Measurements from ENCODE around the gene MRTO4.

The MRTO4 gene

GRCh38 chr1:19307794-19308508 lies 56.3 kb downstream of the MRTO4 start:
- Histone ChIP-seq H3K9ac (ENCODE audit: low read depth, low read length) (no peak overlapping the region), H3K4me3 (ENCODE audit: low read depth in 1 of 2, low read length in 2 of 2) (no peak overlapping the region), H3K4me1 (ENCODE audit: insufficient read depth, low read length) (peaks cover 22% of the 10 kb centered on the region), H3K27me3 (ENCODE audit: insufficient read depth, low read length, poor library complexity) (no peaks in the 10 kb centered on the region), H4K20me1 (ENCODE audit: insufficient read depth, low read length) (peaks cover 4% of the 10 kb centered on the region; the same call in 1 of the 2 replicates), H2AFZ (ENCODE audit: low read depth, low read length) (no peak overlapping the region), H3K4me2 (ENCODE audit: insufficient read depth, low read length) (no peak overlapping the region), H3K27ac (ENCODE audit: low read length) (no peak overlapping the region), H3K79me2 (ENCODE audit: insufficient read depth, low read length) (peaks cover 16% of the 10 kb centered on the region), H3K9me3 (ENCODE audit: insufficient read depth, low read length, severe bottlenecking) (no peaks in the 10 kb centered on the region), H3K36me3 (ENCODE audit: insufficient read depth, low read length) (peaks cover 61% of the 10 kb centered on the region)
- no peak for DNase-seq
- TF ChIP-seq EZH2 (IDR thresholded peaks at IDR 0.05; ENCODE audit: borderline replicate concordance, low read depth, low read length, severe bottlenecking): no peak
- TF ChIP-seq CTCF (IDR thresholded peaks at IDR 0.05; ENCODE audit: borderline replicate concordance, extremely low read depth, low read length, poor library complexity, severe bottlenecking): no peak
- no peak for ATAC-seq (ENCODE audit: insufficient read depth, low read depth)

- TF ChIP-seq EZH2 (IDR thresholded peaks at IDR 0.05; ENCODE audit: borderline replicate concordance, low read depth, low read length, severe bottlenecking): no peak
- no peak for TF ChIP-seq CTCF (IDR thresholded peaks at IDR 0.05; ENCODE audit: borderline replicate concordance, extremely low read depth, low read length, poor library complexity, severe bottlenecking)
- Histone ChIP-seq H3K4me2 (ENCODE audit: insufficient read depth, low read length) (no peak overlapping the region), H4K20me1 (ENCODE audit: insufficient read depth, low read length) (peaks cover 4% of the 10 kb centered on the region; the same call in 1 of the 2 replicates), H2AFZ (ENCODE audit: low read depth, low read length) (no peak overlapping the region), H3K79me2 (ENCODE audit: insufficient read depth, low read length) (peaks cover 16% of the 10 kb centered on the region), H3K4me3 (ENCODE audit: low read depth in 1 of 2, low read length in 2 of 2) (no peak overlapping the region), H3K4me1 (ENCODE audit: insufficient read depth, low read length) (peaks cover 26% of the 10 kb centered on the region), H3K9me3 (ENCODE audit: insufficient read depth, low read length, severe bottlenecking) (no peaks in the 10 kb centered on the region), H3K9ac (ENCODE audit: low read depth, low read length) (no peak overlapping the region), H3K36me3 (ENCODE audit: insufficient read depth, low read length) (peaks cover 56% of the 10 kb centered on the region), H3K27ac (ENCODE audit: low read length) (no peak overlapping the region), H3K27me3 (ENCODE audit: insufficient read depth, low read length, poor library complexity) (no peaks in the 10 kb centered on the region)
- ATAC-seq (ENCODE audit: insufficient read depth, low read depth): no peak
- DNase-seq: no peak
Observed at GRCh38 chr1:19308509-19308907, 56.9 kb downstream of the MRTO4 start.

GRCh38 chr1:19309123-19309813 lies 57.7 kb downstream of the MRTO4 start:
- peaks cover 26% of the 10 kb centered on the region for H3K4me1 ChIP-seq (ENCODE audit: insufficient read depth, low read length)
- ATAC-seq (ENCODE audit: insufficient read depth, low read depth): no peak

More at GRCh38 chr1:19309123-19309813, 57.7 kb downstream of the MRTO4 start:
- Histone ChIP-seq H3K79me2 (ENCODE audit: insufficient read depth, low read length) (peaks cover 16% of the 10 kb centered on the region), H4K20me1 (ENCODE audit: insufficient read depth, low read length) (peaks cover 4% of the 10 kb centered on the region; the same call in 1 of the 2 replicates), H3K9me3 (ENCODE audit: insufficient read depth, low read length, severe bottlenecking) (no peaks in the 10 kb centered on the region), H2AFZ (ENCODE audit: low read depth, low read length) (no peak overlapping the region), H3K4me3 (ENCODE audit: low read depth in 1 of 2, low read length in 2 of 2) (no peak overlapping the region), H3K36me3 (ENCODE audit: insufficient read depth, low read length) (peaks cover 49% of the 10 kb centered on the region), H3K4me2 (ENCODE audit: insufficient read depth, low read length) (no peak overlapping the region), H3K9ac (ENCODE audit: low read depth, low read length) (no peak overlapping the region), H3K27ac (ENCODE audit: low read length) (no peak overlapping the region), H3K27me3 (ENCODE audit: insufficient read depth, low read length, poor library complexity) (no peaks in the 10 kb centered on the region)
- TF ChIP-seq EZH2 (IDR thresholded peaks at IDR 0.05; ENCODE audit: borderline replicate concordance, low read depth, low read length, severe bottlenecking): no peak
- no peak for TF ChIP-seq CTCF (IDR thresholded peaks at IDR 0.05; ENCODE audit: borderline replicate concordance, extremely low read depth, low read length, poor library complexity, severe bottlenecking)
- no peak for DNase-seq

All from DND-41 (cell line).